Stimulated activated CD8-positive, alpha-beta memory T cell treated with anti-CD3 and anti-CD28 coated beads, Interleukin-7, amount 100 ng/mL, for 48 hours (primary cell): ENCODE measurements around the gene LAMA3.
"Not testable (repeated sequence)": the region's sequence is repeated elsewhere in the genome, so short reads cannot be mapped to it uniquely, and the experiment has no call there.

ENCODE experiments used
- DNase-seq, 2 donors: peaks; one replicate each; pipeline ENCODE4 v3.0.0-alpha.2; 2020; ENCODE audit warnings: low read depth in 1 of 2; ENCODE audit errors: extremely low read depth in 1 of 2

The LAMA3 gene

GRCh38 chr18:23702606-23703005 is 13.4 kb downstream of the LAMA3 start:
- DNase-seq = no peak

GRCh38 chr18:23703057-23703986 is 14.1 kb downstream of the LAMA3 start:
- no peak for DNase-seq

DNA sequence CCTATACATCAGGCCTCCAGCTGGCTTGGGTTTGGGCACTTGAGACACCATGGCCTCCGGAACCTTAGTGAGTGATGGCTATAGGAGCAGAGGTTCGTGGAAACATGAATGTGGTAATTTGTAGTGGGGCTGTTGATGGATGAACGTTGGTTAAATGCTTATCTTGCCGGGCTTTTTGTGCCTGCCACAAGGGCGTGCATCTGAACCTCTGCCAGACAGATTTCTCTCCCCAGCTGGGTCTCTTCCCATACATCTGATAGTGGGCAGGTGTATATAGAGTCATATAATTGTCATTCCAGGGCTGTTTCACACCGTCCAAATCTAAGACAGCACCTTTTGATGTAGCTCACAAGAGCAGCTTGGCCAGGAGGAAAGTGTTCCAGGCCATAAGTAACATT is 14.7 kb downstream of the LAMA3 start:
- DNase-seq = no peak

- DNase-seq = no peak
Observed at GRCh38 chr18:23704806-23705205, 15.6 kb downstream of the LAMA3 start.

DNA sequence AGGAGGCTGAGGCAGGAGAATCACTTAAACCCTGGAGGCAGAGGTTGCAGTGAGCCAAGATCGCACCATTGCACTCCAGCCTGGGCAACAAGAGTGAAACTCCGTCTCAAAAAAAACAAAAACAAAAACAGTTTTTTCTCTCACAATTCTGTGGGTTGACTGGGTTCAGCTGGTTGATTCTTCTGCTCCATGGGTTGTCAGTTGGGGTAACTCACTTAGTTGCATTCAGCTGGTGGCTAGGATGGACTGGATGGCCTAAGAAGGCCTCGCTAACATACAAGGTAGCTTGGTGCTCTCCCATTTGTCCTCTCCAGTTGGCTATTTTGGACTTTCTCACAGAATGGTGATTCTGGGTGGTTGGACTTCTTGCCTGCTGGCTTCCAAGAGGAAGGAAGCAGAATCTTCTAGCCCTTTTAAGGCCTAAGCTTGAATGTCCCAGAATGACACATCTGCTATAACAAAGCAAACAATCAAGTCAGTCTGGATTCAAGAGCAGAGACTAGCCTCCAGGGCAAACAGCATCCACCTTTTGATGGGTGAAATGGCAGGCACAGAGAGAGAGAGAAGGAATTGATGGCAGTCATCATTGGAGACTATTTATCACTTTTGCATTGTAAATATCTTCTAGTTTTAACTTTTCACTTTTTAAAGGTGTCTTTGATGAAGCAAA is 17.9 kb downstream of the LAMA3 start:
- DNase-seq = no peak

DNA sequence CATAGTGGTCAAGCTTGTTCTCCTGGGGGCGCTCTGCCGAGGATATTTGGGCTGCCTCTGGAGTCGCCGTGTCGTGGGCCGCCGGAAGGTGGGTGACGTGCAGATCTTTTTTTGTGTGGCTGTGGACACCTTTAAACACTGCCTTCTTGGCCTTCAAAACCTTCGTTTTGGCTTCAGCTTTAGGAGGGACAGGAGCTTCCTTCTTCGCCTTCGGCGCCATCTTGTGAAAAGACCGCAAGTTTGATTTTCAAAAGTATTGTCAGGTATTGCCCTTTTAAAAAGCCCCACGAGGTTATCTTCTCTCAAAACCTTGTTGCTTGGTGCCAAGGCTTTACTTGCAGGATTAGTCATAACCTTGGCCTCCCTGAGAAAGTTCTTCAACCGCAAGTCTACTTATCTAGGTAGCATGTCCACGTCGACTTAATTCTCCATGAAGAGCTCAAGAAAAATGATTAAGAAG is 20.8 kb downstream of the LAMA3 start:
- DNase-seq = no peak

- DNase-seq = no peak
Observed at GRCh38 chr18:23710946-23711345, 21.7 kb downstream of the LAMA3 start.

DNA sequence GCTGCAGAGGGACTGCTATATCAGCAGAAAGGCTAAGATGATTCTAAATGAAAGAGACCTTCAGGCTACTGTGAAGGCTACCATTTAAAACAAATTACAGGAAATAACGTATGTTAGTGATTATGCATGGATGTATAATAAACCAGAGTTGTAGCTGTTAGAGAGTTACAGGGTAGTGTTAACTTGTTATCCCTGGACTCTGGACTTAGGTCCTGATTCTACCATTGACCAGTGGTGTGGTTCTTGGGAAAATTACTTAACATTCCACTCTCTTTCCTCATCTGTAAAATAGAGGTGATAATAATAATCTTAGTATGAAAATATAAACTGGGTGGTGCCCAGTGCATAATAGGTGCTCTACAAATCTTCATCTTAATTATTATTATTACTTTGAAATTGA is 22.2 kb downstream of the LAMA3 start:
- DNase-seq = no peak

DNA sequence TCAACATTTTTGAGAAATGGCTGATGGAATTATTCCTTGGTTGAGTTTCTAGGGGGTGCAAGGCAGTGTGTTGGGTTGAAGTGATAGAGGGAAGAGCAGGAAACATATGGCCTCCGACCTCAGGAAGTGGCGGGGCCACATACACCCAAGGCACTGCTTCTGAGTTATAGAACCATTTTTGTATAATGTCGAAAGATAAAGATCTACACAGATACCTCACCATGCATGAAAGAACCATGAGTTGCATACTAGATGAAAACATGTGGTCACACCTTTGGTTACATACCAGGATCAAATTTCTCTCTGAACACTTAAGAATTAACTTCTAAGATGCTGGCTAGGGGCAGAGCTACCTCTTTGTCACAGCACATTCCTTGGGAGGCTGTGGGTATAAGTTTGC is 23.2 kb downstream of the LAMA3 start:
- DNase-seq = no peak

DNA sequence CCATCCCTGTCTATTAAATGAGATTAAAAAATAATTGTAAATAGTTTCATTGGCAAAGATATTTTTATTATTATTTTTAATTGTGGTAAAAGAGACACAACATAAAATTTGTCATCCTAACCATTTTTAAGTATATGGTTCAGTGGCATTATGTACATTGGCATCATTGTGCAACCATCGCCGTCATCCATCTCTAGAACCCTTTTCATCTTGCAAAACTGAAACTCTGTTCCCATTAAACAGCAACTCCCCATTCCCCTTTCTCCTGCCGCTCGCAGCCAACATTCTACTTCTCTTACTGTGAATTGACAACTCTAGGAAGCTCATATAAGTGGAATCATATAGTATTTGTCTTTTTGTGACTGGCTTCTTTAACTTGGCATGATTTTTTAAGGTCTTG is 25.3 kb downstream of the LAMA3 start:
- no peak for DNase-seq

DNA sequence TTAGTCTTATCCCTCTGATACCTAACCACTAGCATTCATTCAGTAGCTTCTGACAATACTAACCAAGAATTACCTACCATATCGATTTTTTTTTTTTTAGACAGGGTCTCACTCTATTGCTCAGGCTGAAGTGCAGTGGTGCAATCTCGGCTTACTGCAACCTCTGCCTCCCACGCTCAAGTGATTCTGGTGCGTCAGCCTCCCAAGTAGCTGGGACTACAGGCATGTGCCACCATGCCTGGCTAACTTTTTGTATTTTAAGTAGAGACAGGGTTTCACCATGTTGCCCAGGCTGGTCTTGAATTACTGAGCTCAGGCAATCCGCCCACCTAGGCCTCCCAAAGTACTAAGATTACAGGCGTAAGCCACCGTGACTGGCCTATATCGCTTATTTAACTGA is 26.8 kb downstream of the LAMA3 start:
- not testable (repeated sequence) for DNase-seq

GRCh38 chr18:23716516-23716915 is 27.3 kb downstream of the LAMA3 start:
- DNase-seq = no peak

DNA sequence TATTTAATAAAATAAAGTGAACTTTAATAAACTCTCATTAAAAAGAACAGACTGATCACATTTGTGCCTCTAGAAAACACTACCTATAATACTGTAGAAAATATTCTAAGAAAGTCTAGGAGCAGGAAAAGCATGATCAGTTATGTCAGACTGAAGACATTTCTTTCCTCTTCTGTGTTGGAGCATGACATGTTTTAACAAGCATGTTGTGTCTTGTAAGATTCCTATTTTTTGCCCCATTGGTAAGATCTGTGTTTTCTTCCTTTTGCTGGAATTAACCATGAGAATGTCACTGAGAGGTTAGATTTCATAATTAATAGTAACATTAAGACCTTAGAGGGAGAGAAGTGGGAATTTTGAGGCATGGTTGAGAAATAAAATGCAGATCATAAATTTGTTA is 27.7 kb downstream of the LAMA3 start:
- DNase-seq = no peak

DNA sequence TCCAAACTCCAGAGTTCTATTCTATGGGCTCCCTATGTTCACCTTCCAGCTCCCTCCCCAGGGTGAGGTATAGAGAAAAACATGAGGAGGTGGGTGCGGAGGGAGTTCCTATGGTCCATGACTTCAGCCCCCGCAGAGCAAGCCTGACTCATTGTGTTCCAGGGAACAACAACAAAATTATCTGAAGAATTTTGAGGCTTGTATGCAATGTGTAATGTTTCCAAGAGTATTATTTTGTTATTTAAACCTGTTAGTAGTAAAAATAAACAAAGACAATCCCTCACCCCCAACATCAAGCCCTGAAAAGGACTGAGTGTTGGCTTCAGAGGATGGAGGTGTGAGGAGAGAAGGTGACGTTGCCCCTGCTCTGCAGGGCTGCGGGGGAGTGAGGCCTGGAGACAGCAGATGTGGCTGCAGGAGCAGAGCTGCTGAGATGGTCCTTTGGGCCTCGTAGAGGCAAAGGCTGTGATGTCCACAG is 29.0 kb downstream of the LAMA3 start:
- DNase-seq = no peak

- no peak for DNase-seq
Observed at GRCh38 chr18:23718731-23719130, 29.5 kb downstream of the LAMA3 start.

DNA sequence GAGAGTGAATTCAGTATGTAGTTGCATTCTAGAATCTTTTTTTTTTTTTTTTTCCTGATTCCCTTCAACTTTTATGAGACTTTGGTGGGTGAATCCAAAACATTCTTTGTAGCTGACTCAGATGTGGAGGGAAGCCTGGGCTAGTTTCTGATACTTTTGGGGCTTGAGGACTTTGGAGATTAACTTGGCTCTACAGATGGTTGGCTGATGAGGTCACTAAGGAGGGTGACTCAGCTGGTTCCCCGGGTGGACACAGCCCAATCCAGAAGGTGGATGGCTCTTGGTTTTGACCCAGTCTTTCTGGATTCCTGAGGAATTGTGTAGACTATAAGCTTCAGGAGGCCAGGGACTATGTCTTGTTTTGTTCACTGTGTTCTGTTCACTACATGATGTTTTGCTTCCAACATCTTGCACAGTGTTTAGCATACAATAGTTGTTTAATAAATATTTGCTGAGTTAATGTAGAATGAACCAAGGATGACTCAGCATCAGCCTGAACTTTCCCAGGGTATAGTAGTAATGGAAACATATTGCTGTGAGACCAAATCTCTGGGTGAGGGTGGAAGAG is 30.5 kb downstream of the LAMA3 start:
- no peak for DNase-seq

GRCh38 chr18:23721696-23722480 is 32.6 kb downstream of the LAMA3 start:
- no peak for DNase-seq

GRCh38 chr18:23722646-23723045 is 33.4 kb downstream of the LAMA3 start:
- no peak for DNase-seq

GRCh38 chr18:23723121-23723520 is 33.9 kb downstream of the LAMA3 start:
- DNase-seq = no peak

DNA sequence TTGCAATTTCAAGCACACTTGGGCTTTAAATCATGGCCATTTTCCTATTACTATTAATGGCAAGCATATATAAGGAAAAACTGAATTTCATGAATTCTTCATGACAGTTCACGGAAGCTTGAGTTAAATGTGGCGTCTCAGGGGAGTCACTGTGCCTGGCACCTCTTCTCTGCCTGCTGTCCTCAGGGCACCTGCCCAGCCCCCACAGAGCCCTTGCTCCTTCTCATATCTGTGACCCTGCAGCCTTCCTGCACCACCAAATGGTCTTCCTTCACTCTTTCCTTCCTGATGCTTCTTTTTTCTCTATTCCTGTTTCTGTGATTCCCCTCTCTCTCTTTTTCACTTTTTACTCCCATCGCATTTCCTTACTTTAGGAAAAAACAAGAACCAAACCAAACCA is 35.4 kb downstream of the LAMA3 start:
- DNase-seq = no peak

DNA sequence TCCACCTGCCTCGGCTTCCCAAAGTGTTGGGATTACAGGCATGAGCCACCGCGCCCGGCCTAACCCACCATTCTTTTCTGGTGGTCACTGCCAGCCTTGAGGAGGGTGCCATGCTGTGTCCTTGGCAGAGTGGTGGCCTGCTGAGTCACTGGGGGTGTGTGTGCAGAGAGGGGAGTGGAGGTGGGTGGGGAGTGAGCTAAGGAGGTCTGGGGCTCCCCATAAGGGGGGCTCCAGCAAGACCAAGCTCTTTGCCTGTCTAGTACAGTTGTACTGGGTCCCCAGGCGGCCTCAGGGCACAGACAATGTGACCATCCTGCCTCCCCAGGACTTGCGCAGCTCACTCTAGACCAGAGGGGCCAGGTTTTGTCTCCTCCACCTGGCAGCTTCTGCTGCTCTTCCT is 36.1 kb downstream of the LAMA3 start:
- no peak for DNase-seq
